Stimulated activated CD4-positive, alpha-beta T cell treated with anti-CD3 and anti-CD28 coated beads, Interleukin-4, amount 100 ng/mL, for 4 hours (primary cell): ENCODE results near the gene LIMS2.
A peak's percentile ranks its signal among the peaks of the same experiment; 100 is the strongest.

Experiments
- DNase-seq, 2 experiments: peaks; one replicate each; pipeline ENCODE4 v3.0.0-alpha.2; 2020

LIMS2 gene

DNA sequence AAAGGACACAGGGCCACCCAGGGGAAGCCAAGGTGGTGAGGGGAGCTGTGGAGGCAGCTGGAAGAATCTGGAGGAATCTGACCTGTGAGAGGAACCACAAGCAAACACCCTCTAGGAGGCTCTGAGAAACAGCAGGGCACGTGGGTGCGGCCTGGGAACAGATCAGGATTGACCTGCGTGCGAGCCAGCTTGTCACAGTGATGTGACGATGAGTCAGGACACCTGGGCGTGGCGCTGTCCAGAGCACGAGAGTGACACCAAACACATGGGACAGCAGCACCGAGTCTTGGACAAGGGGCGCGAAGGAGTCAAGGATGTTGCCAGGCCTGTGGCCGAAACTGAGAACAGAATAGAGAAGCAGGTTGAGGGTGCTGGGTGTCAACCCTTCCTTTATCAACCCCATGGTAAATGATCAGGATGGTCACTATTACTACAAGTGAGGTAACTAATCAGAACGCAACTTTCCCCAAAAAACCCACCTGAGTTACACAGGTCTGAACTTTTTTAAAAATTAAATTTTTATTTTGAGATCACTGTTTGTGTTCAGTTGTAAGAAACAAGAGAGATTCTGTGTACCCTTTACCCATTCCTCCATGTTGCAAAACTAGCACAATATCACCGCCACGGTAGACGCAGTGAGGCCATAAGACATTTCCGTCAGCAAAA lies 25.3 kb upstream of the LIMS2 start:
- DNase-seq = no peak

DNA sequence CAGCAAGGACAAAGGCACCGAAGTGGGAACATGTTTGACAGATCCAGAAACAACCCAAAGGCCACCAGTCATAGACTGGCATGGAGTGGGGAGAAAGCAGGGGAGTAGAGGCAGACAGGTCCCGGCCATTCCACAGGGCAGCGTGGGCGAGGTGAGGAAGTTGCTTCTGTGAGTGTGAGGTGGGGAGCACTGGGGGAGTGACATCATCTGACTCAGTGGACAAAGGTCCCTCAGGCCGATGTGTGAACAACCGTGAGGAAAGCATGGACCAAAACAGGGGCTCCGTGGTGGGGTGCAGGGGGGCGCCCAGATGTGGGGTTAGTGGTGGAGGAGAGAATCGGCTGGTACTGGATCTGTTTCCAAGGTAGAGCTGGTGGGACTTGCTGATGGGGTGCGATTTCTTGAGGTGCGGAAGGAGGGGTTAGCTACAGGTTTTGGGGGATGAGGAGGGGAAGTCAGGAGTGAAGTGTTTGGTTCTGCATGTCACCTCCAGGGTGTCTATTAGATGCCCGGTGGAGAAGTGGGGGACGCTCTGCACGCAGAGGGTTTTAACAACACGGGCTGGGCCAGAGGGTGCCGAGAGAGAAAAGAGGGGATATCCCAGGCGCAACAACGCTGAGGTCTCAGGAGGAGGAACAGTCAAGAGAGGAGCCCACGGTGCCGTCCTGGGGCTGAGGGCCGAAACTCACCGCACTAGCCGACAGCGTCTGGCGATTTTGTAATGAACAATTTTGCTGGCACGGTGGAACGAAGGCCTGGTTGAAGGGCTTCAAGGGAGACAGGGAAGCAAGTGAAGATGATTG lies 23.4 kb upstream of the LIMS2 start:
- DNase-seq = no peak

DNA sequence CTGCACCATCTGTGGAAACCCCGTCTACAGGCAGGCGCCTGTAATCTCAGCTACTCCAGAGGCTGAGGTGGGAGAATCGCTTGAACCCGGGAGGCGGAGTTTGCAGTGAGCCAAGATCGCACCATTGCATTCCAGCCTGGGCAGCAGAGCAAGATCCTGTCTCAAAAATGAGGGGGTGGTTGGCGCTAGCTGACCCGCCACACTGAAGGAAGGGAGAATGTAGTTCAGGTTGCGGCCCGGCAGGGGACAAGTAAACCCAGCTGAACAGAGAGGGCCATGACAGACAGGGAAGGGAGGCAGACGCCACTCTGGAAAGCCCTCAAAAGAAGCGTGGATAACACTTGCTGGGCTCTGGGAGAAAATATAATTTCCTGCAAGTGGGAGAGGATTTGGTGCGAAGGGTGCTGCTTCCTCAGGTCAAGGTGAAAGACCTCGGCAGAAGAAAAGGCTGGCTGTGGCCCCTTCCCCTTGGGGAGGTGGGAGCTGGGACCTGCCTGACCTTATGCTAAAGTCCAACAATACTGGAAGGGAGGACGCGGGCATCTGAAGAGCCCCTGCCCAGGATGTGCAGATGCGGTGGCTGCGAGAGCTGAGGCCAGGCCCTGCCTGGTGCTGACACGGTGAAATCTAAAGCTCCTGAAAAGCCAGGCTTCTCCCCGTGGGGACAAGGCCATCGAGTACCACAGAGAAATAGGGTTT lies 22.3 kb upstream of the LIMS2 start:
- no peak for DNase-seq

DNA sequence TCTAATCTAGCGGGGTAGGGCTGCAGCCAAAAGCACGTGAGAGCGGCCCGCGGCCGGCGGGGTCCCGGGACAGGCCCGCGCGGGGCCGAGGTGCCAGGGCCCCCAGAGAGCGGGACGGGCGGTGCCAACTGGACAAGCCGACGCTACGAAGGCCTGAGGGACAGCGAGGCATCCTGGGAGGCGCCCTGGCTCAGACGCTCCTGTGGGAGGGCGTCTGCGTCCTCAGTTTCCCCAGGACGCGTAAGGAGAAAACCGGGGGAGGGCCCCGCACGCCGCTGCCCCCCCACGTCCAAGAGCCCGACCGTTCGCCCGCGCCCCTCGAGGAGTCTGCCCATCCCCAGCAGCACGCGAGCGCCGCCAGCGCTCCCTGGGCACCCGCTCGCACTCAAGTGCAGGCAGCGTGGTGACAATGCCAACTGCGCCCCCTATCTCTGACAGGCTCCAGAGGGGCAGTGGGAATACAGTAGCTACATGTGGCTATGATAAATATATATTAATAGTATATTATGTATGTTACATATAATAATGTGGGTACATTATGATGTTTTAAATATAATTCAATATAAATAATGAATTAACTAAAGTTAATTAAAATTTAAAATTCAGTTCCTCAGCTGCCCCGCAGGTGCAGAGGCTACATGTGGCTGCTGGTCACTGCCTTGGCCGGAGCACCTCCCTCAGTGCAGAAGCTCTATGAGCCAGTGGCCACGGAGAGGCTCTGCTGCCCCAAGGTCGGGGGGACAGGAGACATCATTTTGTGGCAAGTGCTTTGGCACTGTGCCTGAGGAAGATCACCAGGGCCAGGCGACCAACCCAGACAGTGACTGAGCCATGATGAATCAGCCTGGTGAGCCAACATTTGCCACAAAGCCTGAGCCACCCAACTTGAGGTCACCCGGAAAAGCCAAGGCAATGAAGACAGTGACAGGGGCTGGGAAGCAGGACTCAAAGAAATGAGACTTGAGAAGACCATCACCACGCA lies 20.5 kb upstream of the LIMS2 start:
- peak; percentile 45 to 53 for DNase-seq

GRCh38 chr2:127694986-127695385 lies 19.7 kb upstream of the LIMS2 start:
- DNase-seq = no peak

DNA sequence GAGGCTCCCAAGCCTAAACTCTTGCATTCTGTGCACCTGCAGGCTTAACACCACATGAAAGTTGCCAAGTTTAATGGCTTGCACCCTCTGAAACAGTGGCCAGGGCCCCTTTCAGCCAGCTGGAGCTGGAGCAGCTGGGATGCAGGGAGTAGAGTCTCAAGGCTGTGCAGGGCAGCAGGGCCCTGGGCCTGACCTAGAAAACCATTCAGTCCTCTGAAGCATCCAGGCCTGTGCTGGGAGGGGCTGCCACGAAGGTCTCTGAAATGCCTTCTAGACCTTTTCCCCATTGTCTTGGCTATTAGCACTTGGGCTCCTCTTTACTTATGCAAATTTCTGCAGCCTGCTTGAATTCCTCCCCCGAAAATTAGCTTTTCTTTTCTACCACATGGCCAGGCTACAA lies 15.4 kb upstream of the LIMS2 start:
- no peak for DNase-seq

GRCh38 chr2:127688405-127688804 lies 13.1 kb upstream of the LIMS2 start:
- no peak for DNase-seq

DNA sequence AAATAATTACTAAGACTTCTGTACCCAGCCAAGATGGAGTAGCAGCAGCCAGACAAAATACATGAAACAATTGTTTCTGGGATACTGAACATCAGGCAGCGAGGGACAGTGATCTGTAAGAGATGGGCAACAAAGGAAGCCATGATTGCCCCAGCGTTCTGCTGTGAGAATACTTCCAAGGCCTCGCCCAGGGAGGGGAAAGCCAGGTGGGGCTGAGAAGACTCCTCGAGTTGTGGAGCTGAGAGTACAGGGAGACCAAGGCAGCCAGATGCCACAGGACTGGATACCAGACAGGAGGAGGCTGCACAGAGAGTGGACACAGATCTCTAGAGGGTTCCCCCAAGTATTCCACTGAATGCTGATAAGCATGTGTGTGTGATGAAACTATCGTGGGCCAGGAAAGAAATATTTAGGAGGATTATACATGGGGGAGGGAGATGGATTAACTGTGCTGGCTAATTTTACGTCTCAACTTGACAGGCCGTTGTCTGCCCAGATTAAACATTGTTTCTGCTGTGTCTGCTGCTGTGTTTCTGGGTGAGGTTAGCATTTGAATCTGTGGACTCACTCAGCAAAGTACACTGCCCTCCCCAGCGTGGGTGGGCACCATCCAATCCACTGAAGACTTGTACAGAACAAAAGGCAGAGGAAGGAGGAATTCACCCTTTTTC lies 10.2 kb upstream of the LIMS2 start:
- no peak for DNase-seq

- no peak for DNase-seq
These were observed 8.4 kb upstream of the LIMS2 start for GRCh38 chr2:127683757-127684156.

DNA sequence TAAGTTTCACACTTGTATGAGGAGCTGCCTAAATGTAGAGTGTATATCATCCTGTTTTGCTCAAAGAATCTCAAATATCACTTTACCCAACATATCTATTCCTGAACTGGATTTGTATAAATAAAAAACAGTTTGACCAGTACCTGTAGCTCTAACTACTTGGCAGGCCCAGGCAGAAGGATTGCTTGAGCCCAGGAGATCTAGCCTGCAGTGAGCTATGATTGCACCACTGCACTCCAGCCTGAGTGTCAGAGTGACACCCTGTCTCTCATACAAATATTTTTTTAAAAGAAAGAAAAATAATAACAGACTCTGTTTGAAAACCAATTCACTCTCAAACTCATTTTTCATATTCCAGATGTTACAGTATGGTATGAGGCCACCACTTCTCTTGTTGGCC lies 7.7 kb upstream of the LIMS2 start:
- no peak for DNase-seq

- no peak for DNase-seq
These were observed 6.9 kb upstream of the LIMS2 start for GRCh38 chr2:127681976-127682857.

GRCh38 chr2:127681288-127681804 lies 6.0 kb upstream of the LIMS2 start:
- no peak for DNase-seq

GRCh38 chr2:127680706-127681287 lies 5.5 kb upstream of the LIMS2 start:
- no peak for DNase-seq

- no peak for DNase-seq
These were observed 4.5 kb upstream of the LIMS2 start for GRCh38 chr2:127679680-127680361.

GRCh38 chr2:127678991-127679390 lies 3.7 kb upstream of the LIMS2 start:
- no peak for DNase-seq

GRCh38 chr2:127678531-127678930 lies 3.2 kb upstream of the LIMS2 start:
- DNase-seq = no peak

- no peak for DNase-seq
These were observed 1.6 kb upstream of the LIMS2 start for GRCh38 chr2:127676906-127677305.

GRCh38 chr2:127674241-127675209 lies 805 bp downstream of the LIMS2 start:
- DNase-seq = peak; percentile 12 to 28
